Measurements from ENCODE around the gene TENM4. TPM values are rescaled to one million over a fixed set of nuclear protein-coding genes. Genes with fewer than 3 reads are reported as not detected.

TENM4 gene
- polyA plus RNA-seq, 2 of the 4 experiments (the other 2 are of a cell fraction), result 0.06 to 0.31 TPM

- FAIRE-seq, result no peak
- Histone ChIP-seq H3K4me1 (no peaks in the 10 kb centered on the region), H3K9me3 (no peaks in the 10 kb centered on the region), H3K27ac (no peak overlapping the region), H3K4me2 (no peak overlapping the region), H3K4me3 (no peak overlapping the region)
- POLR2A ChIA-PET, result no interaction called here
- CTCF ChIA-PET, result interaction anchor here (1.1 to 2.2 kb wide), 2 partner anchors 14 to 20 kb away, joined by 3 to 7 read pairs; no protein-coding TSS in a partner anchor
- TF ChIP-seq POLR2AphosphoS2 (conservative IDR thresholded peaks at IDR 0.05; ENCODE audit: low read length), result no peak
- TF ChIP-seq ATOH8 (CRISPR knock-in tag; IDR thresholded peaks at IDR 0.05; ENCODE audit: low read depth), result no peak
- TF ChIP-seq, protein P1, sequence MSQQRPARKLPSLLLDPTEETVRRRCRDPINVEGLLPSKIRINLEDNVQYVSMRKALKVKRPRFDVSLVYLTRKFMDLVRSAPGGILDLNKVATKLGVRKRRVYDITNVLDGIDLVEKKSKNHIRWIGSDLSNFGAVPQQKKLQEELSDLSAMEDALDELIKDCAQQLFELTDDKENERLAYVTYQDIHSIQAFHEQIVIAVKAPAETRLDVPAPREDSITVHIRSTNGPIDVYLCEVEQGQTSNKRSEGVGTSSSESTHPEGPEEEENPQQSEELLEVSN (IDR thresholded peaks at IDR 0.05; ENCODE audit: borderline replicate concordance, low read depth), result no peak
- TF ChIP-seq SREBF2 (IDR thresholded peaks at IDR 0.05), result no peak
- TF ChIP-seq, protein P2, sequence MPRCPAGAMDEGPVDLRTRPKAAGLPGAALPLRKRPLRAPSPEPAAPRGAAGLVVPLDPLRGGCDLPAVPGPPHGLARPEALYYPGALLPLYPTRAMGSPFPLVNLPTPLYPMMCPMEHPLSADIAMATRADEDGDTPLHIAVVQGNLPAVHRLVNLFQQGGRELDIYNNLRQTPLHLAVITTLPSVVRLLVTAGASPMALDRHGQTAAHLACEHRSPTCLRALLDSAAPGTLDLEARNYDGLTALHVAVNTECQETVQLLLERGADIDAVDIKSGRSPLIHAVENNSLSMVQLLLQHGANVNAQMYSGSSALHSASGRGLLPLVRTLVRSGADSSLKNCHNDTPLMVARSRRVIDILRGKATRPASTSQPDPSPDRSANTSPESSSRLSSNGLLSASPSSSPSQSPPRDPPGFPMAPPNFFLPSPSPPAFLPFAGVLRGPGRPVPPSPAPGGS (IDR thresholded peaks at IDR 0.05), result no peak
- TF ChIP-seq CHD2 (IDR thresholded peaks at IDR 0.05; ENCODE audit: low read length, partially characterized antibody), result no peak
- TF ChIP-seq CBX2 (IDR thresholded peaks at IDR 0.05; ENCODE audit: borderline replicate concordance, low read depth), result no peak
- no peak for TF ChIP-seq KDM1A (IDR thresholded peaks at IDR 0.05; ENCODE audit: low read depth)
- TF ChIP-seq KDM5A (IDR thresholded peaks at IDR 0.05), result no peak
- TF ChIP-seq JUN (IDR thresholded peaks at IDR 0.05), result no peak
- TF ChIP-seq RFX5 (IDR thresholded peaks at IDR 0.05), result no peak
- TF ChIP-seq NFE2L2 (conservative IDR thresholded peaks at IDR 0.05; ENCODE audit: low read length), result no peak
- TF ChIP-seq FOSL2 (IDR thresholded peaks at IDR 0.05), result no peak
- TF ChIP-seq FOSL2 (CRISPR knock-in tag; IDR thresholded peaks at IDR 0.05), result no peak
- no peak for TF ChIP-seq HDAC2 (IDR thresholded peaks at IDR 0.05)
- no peak for TF ChIP-seq RAD21 (conservative IDR thresholded peaks at IDR 0.05 in 1 of 2, IDR thresholded peaks at IDR 0.05 in 1 of 2)
- no peak for TF ChIP-seq NR3C1 (IDR thresholded peaks at IDR 0.05)
- no peak for TF ChIP-seq RARB (CRISPR knock-in tag; IDR thresholded peaks at IDR 0.05)
- no peak for ATAC-seq
- no peak for DNase-seq (ENCODE audit: low read depth in 1 of 2, low spot score in 1 of 2)
These were observed 705.1 kb downstream of the TENM4 start for GRCh38 chr11:78735711-78736110.

- POLR2A ChIA-PET, result no interaction called here
- no peak overlapping the region for H3K4me3 ChIP-seq
- no peak overlapping the region for H3K4me2 ChIP-seq
- TF ChIP-seq GATA3 (IDR thresholded peaks at IDR 0.05; ENCODE audit: borderline replicate concordance) (no peak), TP53 (CRISPR knock-in tag; IDR thresholded peaks at IDR 0.05) (no peak), CHD2 (IDR thresholded peaks at IDR 0.05; ENCODE audit: low read length, partially characterized antibody) (no peak), HEYL (CRISPR knock-in tag; IDR thresholded peaks at IDR 0.05) (no peak), ZC3H11A (IDR thresholded peaks at IDR 0.05) (no peak), HOXB5 (CRISPR knock-in tag; IDR thresholded peaks at IDR 0.05) (no peak), CEBPB (IDR thresholded peaks at IDR 0.05) (no peak), ESRRA (IDR thresholded peaks at IDR 0.05; ENCODE audit: borderline replicate concordance, low read length) (no peak), POLR2AphosphoS2 (conservative IDR thresholded peaks at IDR 0.05; ENCODE audit: low read length) (no peak), HDAC2 (IDR thresholded peaks at IDR 0.05) (no peak), CBX2 (IDR thresholded peaks at IDR 0.05; ENCODE audit: borderline replicate concordance, low read depth) (no peak), HMGXB4 (CRISPR knock-in tag; IDR thresholded peaks at IDR 0.05; ENCODE audit: borderline replicate concordance) (no peak), KDM5A (IDR thresholded peaks at IDR 0.05) (no peak), NPAS2 (CRISPR knock-in tag; IDR thresholded peaks at IDR 0.05; ENCODE audit: borderline replicate concordance) (no peak), JUN (IDR thresholded peaks at IDR 0.05) (no peak), MAZ (IDR thresholded peaks at IDR 0.05; ENCODE audit: borderline replicate concordance, low read depth, low read length) (no peak), HOXA7 (CRISPR knock-in tag; IDR thresholded peaks at IDR 0.05) (no peak), HES2 (IDR thresholded peaks at IDR 0.05) (no peak), MAFK (IDR thresholded peaks at IDR 0.05; ENCODE audit: partially characterized antibody) (no peak)
- TF ChIP-seq, protein P3, sequence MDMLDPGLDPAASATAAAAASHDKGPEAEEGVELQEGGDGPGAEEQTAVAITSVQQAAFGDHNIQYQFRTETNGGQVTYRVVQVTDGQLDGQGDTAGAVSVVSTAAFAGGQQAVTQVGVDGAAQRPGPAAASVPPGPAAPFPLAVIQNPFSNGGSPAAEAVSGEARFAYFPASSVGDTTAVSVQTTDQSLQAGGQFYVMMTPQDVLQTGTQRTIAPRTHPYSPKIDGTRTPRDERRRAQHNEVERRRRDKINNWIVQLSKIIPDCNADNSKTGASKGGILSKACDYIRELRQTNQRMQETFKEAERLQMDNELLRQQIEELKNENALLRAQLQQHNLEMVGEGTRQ (IDR thresholded peaks at IDR 0.05), result no peak
- H3K4me1 ChIP-seq, result no peaks in the 10 kb centered on the region
- no peak for DNase-seq (ENCODE audit: low read depth in 1 of 2, low spot score in 1 of 2)
- no peaks in the 10 kb centered on the region for H3K9me3 ChIP-seq
- no peak for ATAC-seq
- FAIRE-seq, result no peak
- CTCF ChIA-PET, result interaction anchor here (1.3 to 2.7 kb wide), 2 partner anchors 10 to 17 kb away, joined by 6 to 13 read pairs; no protein-coding TSS in a partner anchor
- no peak overlapping the region for H3K27ac ChIP-seq
These were observed 707.8 kb downstream of the TENM4 start for GRCh38 chr11:78733031-78733430.
